HCT116 (cell line): ENCODE results near the gene CDON. TPM values are rescaled to one million over a fixed set of nuclear protein-coding genes. Genes with fewer than 3 reads are reported as not detected.

Experiments
- ATAC-seq: fragments of 200-7000 bp; cut with Tn5 transposase; 2 replicates; pipeline ENCODE4 v1.9.1; 2020; ENCODE audit warnings: mild to moderate bottlenecking, moderate library complexity
- BruUV-seq: library from RNA; stranded (reverse); fragments of 400-500 nt; replicated peaks from 2 replicates; lab custom pipeline; 2021; lab: Mats Ljungman, UMichigan
- CTCF ChIA-PET: fragments of 300-600 bp; sonication (Branson Sonifier 250); formaldehyde crosslinking; loops from one replicate; lab custom pipeline; 2021; ENCODE audit warnings: antibody characterized with exemption; lab: Charles Lee
- POLR2A ChIA-PET: fragments of 300-600, 350-600 bp; sonication (Branson Sonifier 250); formaldehyde crosslinking; loops from one replicate; lab custom pipeline; 2021; ENCODE audit warnings: antibody characterized with exemption; lab: Charles Lee
- RAD21 ChIA-PET, 2 experiments: fragments of 300-600 bp; sonication (Branson Sonifier 250); formaldehyde crosslinking; loops; one replicate each; lab custom pipeline; 2023; ENCODE audit warnings: low total read pairs in 2 of 2; ENCODE audit not compliant: uncharacterized antibody in 2 of 2, unreplicated experiment in 2 of 2, low non-redundant PET in 1 of 2; lab: Charles Lee
- DNase-seq: peaks from one replicate; pipeline ENCODE4 v3.0.0-alpha.2; 2010; ENCODE audit warnings: low read depth, low spot score
- H2AFZ ChIP-seq: fragments of 200-600 bp; shearing (Covaris generic), sonication (generic); 2 replicates; pipeline ENCODE4 v1.6.1; 2017; ENCODE audit warnings: low read depth, mixed run types, mixed read lengths, antibody characterized with exemption, low read length; ENCODE audit not compliant: poor library complexity, severe bottlenecking
- H3K27ac ChIP-seq: 2 replicates; pipeline ENCODE4 v1.5.1; 2012; ENCODE audit warnings: low read depth, low read length
- H3K27me3 ChIP-seq: fragments of 200-600 bp; sonication (generic); 2 replicates; pipeline ENCODE4 v1.6.1; 2016; ENCODE audit warnings: mixed run types, low read length, mixed read lengths; ENCODE audit not compliant: insufficient read depth
- H3K36me3 ChIP-seq, 2 experiments: fragments of 200-500 bp in 1 of 2; fragments of 200-600 bp in 1 of 2; sonication (Bioruptor generic) in 1 of 2; sonication (generic) in 1 of 2; 2 replicates each; pipeline versions ENCODE4 v1.5.1 to v1.6.1; 2014 to 2016; ENCODE audit warnings: low read length in 2 of 2, inconsistent platforms in 1 of 2, mixed read lengths in 1 of 2, mixed run types in 1 of 2; ENCODE audit not compliant: insufficient read depth in 2 of 2, control insufficient read depth in 1 of 2
- H3K4me1 ChIP-seq, 2 experiments: fragments of 200-600 bp in 1 of 2; sonication (generic) in 1 of 2; 2 replicates each; pipeline versions ENCODE4 v1.5.1 to v1.6.1; 2012 to 2017; ENCODE audit warnings: low read length in 2 of 2, inconsistent platforms in 1 of 2, mild to moderate bottlenecking in 1 of 2, mixed read lengths in 1 of 2, mixed run types in 1 of 2, moderate library complexity in 1 of 2; ENCODE audit not compliant: insufficient read depth in 2 of 2, control insufficient read depth in 1 of 2
- H3K4me2 ChIP-seq: fragments of 200-600 bp; sonication (generic); 2 replicates; pipeline ENCODE4 v1.6.1; 2017; ENCODE audit warnings: mixed run types, low read length, mixed read lengths
- H3K4me3 ChIP-seq, 2 experiments: fragments of 200-600 bp in 1 of 2; sonication (generic) in 1 of 2; replicated peaks in 1 of 2; 2 replicates each; pipeline ENCODE4 v1.5.1; 2011 to 2016; ENCODE audit warnings: low read length in 2 of 2, control low read depth in 1 of 2, low read depth in 1 of 2, mild to moderate bottlenecking in 1 of 2, mixed read lengths in 1 of 2, mixed run types in 1 of 2
- H3K79me2 ChIP-seq: fragments of 200-600 bp; sonication (generic); 2 replicates; pipeline ENCODE4 v1.6.1; 2017; ENCODE audit warnings: mild to moderate bottlenecking, mixed run types, low read length, moderate library complexity, mixed read lengths; ENCODE audit not compliant: insufficient read depth
- H3K9ac ChIP-seq: fragments of 200-600 bp; sonication (generic); 2 replicates; pipeline ENCODE4 v1.6.1; 2016; ENCODE audit warnings: low read length, mixed read lengths
- H3K9me2 ChIP-seq: fragments of 200-600 bp; sonication (generic), shearing (Covaris generic); 2 replicates; pipeline ENCODE4 v1.6.1; 2017; ENCODE audit warnings: mixed run types, mild to moderate bottlenecking, moderate library complexity; ENCODE audit not compliant: insufficient read depth
- H3K9me3 ChIP-seq, 2 experiments: fragments of 200-500 bp in 1 of 2; fragments of 200-600 bp in 1 of 2; sonication (Bioruptor generic) in 1 of 2; sonication (generic) in 1 of 2; 2 replicates each; pipeline ENCODE4 v1.6.1; 2014 to 2017; ENCODE audit warnings: low read length in 2 of 2, mixed read lengths in 2 of 2, inconsistent platforms in 1 of 2, low read depth in 1 of 2, mild to moderate bottlenecking in 1 of 2, mixed run types in 1 of 2, moderate library complexity in 1 of 2; ENCODE audit not compliant: control insufficient read depth in 1 of 2, insufficient read depth in 1 of 2
- H4K20me1 ChIP-seq: fragments of 200-600 bp; sonication (generic), shearing (Covaris generic); 2 replicates; pipeline ENCODE4 v1.6.1; 2017; ENCODE audit warnings: mixed run types, mild to moderate bottlenecking, moderate library complexity; ENCODE audit not compliant: insufficient read depth
- CEBPB ChIP-seq: IDR thresholded peaks from 2 replicates; pipeline ENCODE4 v1.6.1; 2012; ENCODE audit warnings: low read depth
- ELF1 ChIP-seq: IDR thresholded peaks from 2 replicates; pipeline ENCODE4 v1.6.1; 2012; ENCODE audit warnings: low read depth, borderline replicate concordance
- EZH2 ChIP-seq: fragments of 200-600 bp; sonication (generic); IDR thresholded peaks from 2 replicates; pipeline ENCODE4 v1.6.1; 2017; ENCODE audit warnings: antibody characterized with exemption, mixed run types
- EZH2phosphoT487 ChIP-seq: fragments of 200-600 bp; IDR thresholded peaks from 2 replicates; pipeline ENCODE4 v1.6.1; 2018; ENCODE audit warnings: antibody characterized with exemption, borderline replicate concordance
- POLR2AphosphoS5 ChIP-seq: IDR thresholded peaks from 2 replicates; pipeline ENCODE4 v1.6.1; 2011; ENCODE audit warnings: mild to moderate bottlenecking, low read depth, low read length, moderate library complexity
- SIN3A ChIP-seq: IDR thresholded peaks from 2 replicates; pipeline ENCODE4 v1.6.1; 2012; ENCODE audit warnings: low read depth
- SP1 ChIP-seq: IDR thresholded peaks from 2 replicates; pipeline ENCODE4 v1.6.1; 2012; ENCODE audit warnings: low read depth
- SRF ChIP-seq: IDR thresholded peaks from 2 replicates; pipeline ENCODE4 v1.6.1; 2012; ENCODE audit warnings: low read depth
- TCF7L2 ChIP-seq: IDR thresholded peaks from 2 replicates; pipeline ENCODE4 v1.7.0; 2011; ENCODE audit warnings: borderline replicate concordance, inconsistent platforms; ENCODE audit not compliant: insufficient read depth, insufficient read length; ENCODE audit errors: extremely low read depth
- ZFX ChIP-seq: fragments of 450-650 bp; IDR thresholded peaks from 2 replicates; pipeline ENCODE4 v1.6.1; 2017
- intact Hi-C: fragments of 100-400 bp; cut with micrococcal nuclease; formaldehyde crosslinking; loops from 2 replicates; pipeline ENCODE4 v1.10.0; 2022
- total RNA-seq: library from RNA; stranded (reverse); gene quantifications from one replicate; pipeline ENCODE4 v1.2.1, GENCODE V29; 2021; ENCODE audit not compliant: unreplicated experiment
- TF ChIP-seq, protein P1 (sequence below): IDR thresholded peaks from 2 replicates; pipeline ENCODE4 v1.6.1; 2012

The CDON gene
- total RNA-seq, 1 experiment from 2014 or later, result 16.9 TPM

DNA sequence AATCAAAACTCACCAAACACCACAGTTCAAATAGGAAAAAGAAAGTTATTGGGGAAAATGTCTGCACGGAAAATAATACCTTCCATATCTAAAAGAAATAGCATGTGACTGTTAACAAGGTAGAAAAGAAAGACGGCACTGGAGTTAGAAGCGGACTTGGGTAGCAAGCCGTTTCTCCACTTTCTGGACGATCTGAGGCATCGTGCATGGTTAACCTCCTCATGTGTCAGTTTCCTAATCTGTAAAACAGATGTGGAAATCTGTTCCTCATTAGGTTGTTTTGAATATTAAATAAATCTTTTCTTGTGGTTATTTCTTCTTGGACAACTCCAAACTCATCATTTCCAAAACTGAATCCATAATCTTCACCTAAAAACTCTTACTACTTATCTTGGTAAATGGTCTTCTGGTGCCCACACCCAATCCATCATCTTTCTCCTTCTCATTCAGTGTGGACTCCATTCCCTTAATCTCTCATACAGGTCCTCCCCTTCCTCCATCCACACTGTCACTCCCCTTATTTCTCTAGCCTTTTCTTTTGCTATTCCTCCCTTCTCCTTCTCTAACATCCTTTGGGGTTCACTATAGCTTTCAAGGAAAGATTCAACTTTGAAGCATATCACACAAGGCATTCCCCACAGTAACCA is 63.3 kb downstream of the CDON start:
- Histone ChIP-seq H2AFZ (no peak overlapping the region), H3K36me3 (no peaks in the 10 kb centered on the region), H4K20me1 (no peaks in the 10 kb centered on the region), H3K4me2 (no peak overlapping the region), H3K27ac (no peak overlapping the region)
- no peak for DNase-seq
- ChIA-PET POLR2A (no interaction called here), RAD21 (no interaction called here)
- ATAC-seq, result no peak
- BruUV-seq, result no TSS peak
- TF ChIP-seq SP1 (no peak), CEBPB (no peak), SRF (no peak), ZFX (no peak), POLR2AphosphoS5 (no peak), ELF1 (no peak)
- TF ChIP-seq, protein P1, sequence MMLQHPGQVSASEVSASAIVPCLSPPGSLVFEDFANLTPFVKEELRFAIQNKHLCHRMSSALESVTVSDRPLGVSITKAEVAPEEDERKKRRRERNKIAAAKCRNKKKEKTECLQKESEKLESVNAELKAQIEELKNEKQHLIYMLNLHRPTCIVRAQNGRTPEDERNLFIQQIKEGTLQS, result no peak
- TF ChIP-seq, all 23 proteins: peak for 0
- Histone ChIP-seq H3K27me3 (no peaks in the 10 kb centered on the region), H3K79me2 (no peaks in the 10 kb centered on the region), H3K4me1 (no peaks in the 10 kb centered on the region), H3K9ac (no peak overlapping the region), H3K9me3 (no peaks in the 10 kb centered on the region), H3K4me3 (no peak overlapping the region), H3K9me2 (peaks cover 2% of the 10 kb centered on the region; the same call in 1 of the 2 replicates)
- intact Hi-C loops, result no loop called here
- CTCF ChIA-PET, result no interaction called here

DNA sequence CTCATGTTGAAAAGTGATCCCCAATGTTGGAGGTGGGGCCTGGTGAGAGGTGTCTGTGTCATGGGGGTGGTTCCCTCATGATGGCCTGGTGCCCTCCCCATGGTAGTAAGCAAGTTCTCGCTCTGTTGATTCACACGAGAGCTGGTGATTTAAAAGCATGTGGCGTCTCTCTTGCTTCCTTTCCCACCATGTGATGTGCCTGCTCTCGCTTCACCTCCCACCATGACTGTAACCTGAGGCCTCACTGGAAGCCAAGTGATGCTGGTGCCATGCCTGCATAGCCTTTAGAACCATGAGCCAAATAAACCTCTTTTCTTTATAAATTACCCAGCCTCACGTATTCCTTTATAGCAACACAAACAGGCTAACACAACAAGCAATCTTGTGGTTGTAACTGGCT is 64.4 kb downstream of the CDON start:
- Histone ChIP-seq H3K4me3 (no peak overlapping the region), H3K79me2 (no peaks in the 10 kb centered on the region), H3K27ac (no peak overlapping the region), H2AFZ (no peak overlapping the region), H3K9ac (no peak overlapping the region), H3K9me3 (no peaks in the 10 kb centered on the region), H4K20me1 (no peaks in the 10 kb centered on the region), H3K9me2 (peaks cover 2% of the 10 kb centered on the region; the same call in 1 of the 2 replicates), H3K36me3 (no peaks in the 10 kb centered on the region), H3K4me2 (no peak overlapping the region), H3K27me3 (no peaks in the 10 kb centered on the region), H3K4me1 (no peaks in the 10 kb centered on the region)
- POLR2A ChIA-PET, result no interaction called here
- DNase-seq (no peak), ATAC-seq (no peak)
- RAD21 ChIA-PET, result no interaction called here
- no TSS peak for BruUV-seq
- CTCF ChIA-PET, result no interaction called here
- intact Hi-C loops, result no loop called here
- TF ChIP-seq TCF7L2 (no peak), EZH2phosphoT487 (no peak), SRF (no peak), EZH2 (no peak), SIN3A (no peak)
